ENCODE measurements around the gene RNASET2.

RNASET2 gene

GRCh38 chr6:166970776-166971175 lies 14.4 kb upstream of the RNASET2 start:
- Histone ChIP-seq H3K36me3 (peaks cover 40% of the 10 kb centered on the region), H3K4me3 (no peak overlapping the region), H3K9me3 (peaks cover 29% of the 10 kb centered on the region), H3K9ac (no peak overlapping the region; the same call in 1 of the 2 replicates), H3K27me3 (no peaks in the 10 kb centered on the region), H3K4me2 (peak overlapping the region; percentile 61), H3K4me1 (peaks cover 39% of the 10 kb centered on the region), H4K20me1 (no peaks in the 10 kb centered on the region), H3K27ac (peak overlapping the region; percentile 69)
- TF ChIP-seq Cebpa-rat (IDR thresholded peaks at IDR 0.05), result no peak

DNA sequence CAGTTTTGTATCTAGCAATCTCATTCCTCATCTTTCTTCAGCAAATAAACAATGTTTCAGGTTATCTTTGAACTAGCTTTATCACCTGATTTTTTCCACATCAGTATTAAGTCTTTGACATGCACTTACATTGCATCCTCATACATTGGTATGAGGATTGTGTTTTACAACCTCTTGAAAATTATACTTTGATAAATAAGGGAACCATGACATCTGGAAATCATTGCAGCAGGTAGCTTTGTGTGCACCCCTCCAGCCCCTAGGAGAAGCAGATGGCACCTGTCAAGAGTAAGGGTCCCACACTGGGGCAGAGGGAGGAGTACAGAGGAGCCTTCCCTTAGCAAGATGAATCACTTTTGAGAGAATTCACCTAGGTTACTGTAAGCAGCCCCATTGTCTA lies 13.7 kb upstream of the RNASET2 start:
- Histone ChIP-seq H3K4me3 (no peak overlapping the region), H3K9me3 (peaks cover 33% of the 10 kb centered on the region), H3K4me2 (peak overlapping the region; percentile 61), H3K4me1 (peaks cover 39% of the 10 kb centered on the region), H3K27ac (peak overlapping the region; percentile 69), H3K27me3 (no peaks in the 10 kb centered on the region), H3K36me3 (peaks cover 35% of the 10 kb centered on the region), H4K20me1 (no peaks in the 10 kb centered on the region), H3K9ac (no peak overlapping the region)
- no peak for TF ChIP-seq Cebpa-rat (IDR thresholded peaks at IDR 0.05)

- Histone ChIP-seq H3K4me2 (peak overlapping the region; percentile 61), H4K20me1 (no peaks in the 10 kb centered on the region), H3K4me3 (0 out of 2 replicates have a peak overlapping the region, but pooled peaks have one; percentile 2), H3K9ac (no peak overlapping the region), H3K4me1 (peaks cover 39% of the 10 kb centered on the region), H3K36me3 (peaks cover 29% of the 10 kb centered on the region), H3K27me3 (no peaks in the 10 kb centered on the region), H3K9me3 (peaks cover 39% of the 10 kb centered on the region), H3K27ac (peak overlapping the region; percentile 69; the same call in 1 of the 2 replicates)
- no peak for TF ChIP-seq Cebpa-rat (IDR thresholded peaks at IDR 0.05)
These were observed 13.1 kb upstream of the RNASET2 start for GRCh38 chr6:166969390-166970002.

DNA sequence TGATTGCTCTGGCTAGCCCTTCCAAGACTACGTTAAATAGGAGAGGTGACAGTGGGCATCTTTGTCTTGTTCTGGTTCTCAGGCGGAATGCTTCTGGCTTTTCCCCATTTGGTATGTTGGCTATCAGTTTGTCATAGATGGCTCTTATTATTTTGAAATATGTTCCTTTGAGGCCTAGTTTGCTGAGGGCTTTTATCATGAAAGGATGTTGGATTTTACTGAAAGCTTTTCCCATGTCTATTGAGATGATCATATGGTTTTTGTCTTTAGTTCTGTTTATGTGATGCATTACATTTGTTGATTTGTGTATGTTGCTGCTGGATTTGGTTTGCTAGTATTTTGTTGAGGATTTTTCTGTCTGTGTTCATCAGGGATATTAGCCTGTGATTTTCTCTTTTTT lies 9.9 kb upstream of the RNASET2 start:
- H3K4me1 ChIP-seq, result peaks cover 31% of the 10 kb centered on the region
- TF ChIP-seq Cebpa-rat (IDR thresholded peaks at IDR 0.05), result no peak
- H3K9me3 ChIP-seq, result peaks cover 37% of the 10 kb centered on the region
- no peaks in the 10 kb centered on the region for H4K20me1 ChIP-seq
- H3K4me2 ChIP-seq, result no peak overlapping the region
- no peak overlapping the region for H3K4me3 ChIP-seq
- H3K9ac ChIP-seq, result no peak overlapping the region
- peaks cover 5% of the 10 kb centered on the region; the same call in 1 of the 2 replicates for H3K36me3 ChIP-seq
- no peak overlapping the region for H3K27ac ChIP-seq
- H3K27me3 ChIP-seq, result no peaks in the 10 kb centered on the region

- Histone ChIP-seq H3K9me3 (peaks cover 18% of the 10 kb centered on the region), H3K4me3 (no peak overlapping the region), H3K9ac (no peak overlapping the region), H3K4me1 (peaks cover 51% of the 10 kb centered on the region), H3K27ac (peak overlapping the region; percentile 93), H4K20me1 (no peaks in the 10 kb centered on the region), H3K27me3 (no peaks in the 10 kb centered on the region), H3K4me2 (peak overlapping the region; percentile 91), H3K36me3 (0 out of 2 replicates have a peak, but pooled peaks cover under 1% of the 10 kb centered on the region)
- TF ChIP-seq Cebpa-rat (IDR thresholded peaks at IDR 0.05), result no peak
These were observed 4.2 kb upstream of the RNASET2 start for GRCh38 chr6:166960609-166960978.

DNA sequence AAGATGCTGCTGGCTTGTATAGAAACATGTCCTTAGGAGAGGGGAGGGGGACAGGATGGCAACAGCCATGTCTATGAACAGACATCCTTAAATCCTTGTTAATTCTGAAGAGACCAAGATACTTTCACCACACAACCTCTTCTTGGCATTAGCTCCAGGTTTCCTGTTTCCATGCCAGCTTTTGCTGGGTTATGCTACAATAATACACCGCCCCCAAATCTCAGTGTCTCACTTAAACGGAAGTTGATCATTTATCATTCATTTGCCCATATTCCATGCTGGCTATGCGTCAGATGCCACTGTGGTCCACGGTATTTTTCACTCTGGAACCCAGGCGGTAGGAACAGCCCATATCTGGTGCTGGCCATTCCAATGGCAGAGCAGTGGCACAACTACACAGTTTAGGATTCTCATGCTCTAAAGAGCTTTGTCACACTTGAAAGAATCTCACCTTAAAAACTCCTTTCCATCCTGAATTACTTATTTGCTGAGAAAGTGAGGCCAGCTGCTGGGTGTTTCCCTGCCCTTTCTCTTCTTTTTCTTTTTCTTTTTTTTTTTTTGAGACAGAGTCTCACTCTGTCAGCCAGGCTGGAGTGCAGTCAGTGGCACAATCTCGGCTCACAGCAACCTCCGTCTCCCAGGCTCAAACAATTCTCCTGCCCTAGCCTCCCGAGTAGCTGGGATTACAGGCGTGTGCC lies 3.7 kb upstream of the RNASET2 start:
- Histone ChIP-seq H3K4me3 (peak overlapping the region; percentile 60), H3K9me3 (peaks cover 16% of the 10 kb centered on the region), H3K27ac (peak overlapping the region; percentile 93), H3K4me1 (peaks cover 52% of the 10 kb centered on the region), H3K9ac (peak overlapping the region; percentile 92), H3K4me2 (peak overlapping the region; percentile 91), H3K36me3 (no peaks in the 10 kb centered on the region), H3K27me3 (no peaks in the 10 kb centered on the region), H4K20me1 (no peaks in the 10 kb centered on the region)
- no peak for TF ChIP-seq Cebpa-rat (IDR thresholded peaks at IDR 0.05)

GRCh38 chr6:166958926-166959861 lies 2.8 kb upstream of the RNASET2 start:
- peak overlapping the region; percentile 91 for H3K4me2 ChIP-seq
- peak overlapping the region; percentile 92 for H3K9ac ChIP-seq
- H3K4me3 ChIP-seq, result peak overlapping the region; percentile 60
- H3K27me3 ChIP-seq, result no peaks in the 10 kb centered on the region
- H3K36me3 ChIP-seq, result no peaks in the 10 kb centered on the region
- peaks cover 7% of the 10 kb centered on the region for H3K9me3 ChIP-seq
- H4K20me1 ChIP-seq, result peaks cover 7% of the 10 kb centered on the region
- peaks cover 60% of the 10 kb centered on the region for H3K4me1 ChIP-seq
- no peak for TF ChIP-seq Cebpa-rat (IDR thresholded peaks at IDR 0.05)
- peak overlapping the region; percentile 93 for H3K27ac ChIP-seq

- no peak for TF ChIP-seq Cebpa-rat (IDR thresholded peaks at IDR 0.05)
- Histone ChIP-seq H4K20me1 (peaks cover 21% of the 10 kb centered on the region), H3K27me3 (no peaks in the 10 kb centered on the region), H3K4me2 (peak overlapping the region; percentile 91), H3K4me1 (peaks cover 75% of the 10 kb centered on the region), H3K9me3 (no peaks in the 10 kb centered on the region), H3K36me3 (0 out of 2 replicates have a peak, but pooled peaks cover 4% of the 10 kb centered on the region), H3K4me3 (peak overlapping the region; percentile 98), H3K27ac (peak overlapping the region; percentile 93), H3K9ac (peak overlapping the region; percentile 92)
These were observed 1.4 kb upstream of the RNASET2 start for GRCh38 chr6:166957805-166958076.

DNA sequence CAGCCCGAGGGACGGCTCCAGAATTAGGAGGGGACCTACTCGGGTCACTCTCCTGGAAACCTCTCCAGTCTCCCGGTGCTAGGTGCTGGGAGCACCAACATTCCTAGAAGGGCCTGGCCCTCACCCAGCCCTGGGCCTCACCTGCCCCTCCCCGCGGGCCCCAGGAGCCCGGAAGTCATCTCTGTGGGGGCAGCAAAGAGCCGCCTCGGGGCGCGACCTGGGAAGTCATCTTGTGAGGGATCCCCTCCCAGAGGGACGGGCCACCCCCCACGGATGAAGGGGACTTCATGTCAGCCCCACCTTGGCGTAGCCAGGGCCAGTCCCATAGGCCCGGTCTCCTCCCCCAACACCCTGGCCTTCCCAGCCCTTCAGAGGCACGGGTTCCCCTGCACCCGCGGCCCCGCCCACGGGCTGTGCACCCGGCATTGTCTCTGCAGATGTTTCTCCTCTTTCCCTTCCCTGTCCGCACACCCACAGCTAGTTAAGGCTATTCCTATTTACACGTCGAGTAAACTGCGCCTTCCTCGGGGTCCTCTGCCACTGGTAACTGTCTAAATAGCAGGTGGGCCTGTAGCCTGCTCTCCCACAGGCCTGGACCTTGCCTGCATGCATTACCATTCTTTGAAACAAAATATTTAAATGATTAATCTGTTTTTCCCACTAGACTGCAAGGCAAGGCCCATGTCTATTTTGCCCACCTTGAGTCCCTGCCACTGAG lies 896 bp upstream of the RNASET2 start:
- peaks cover 7% of the 10 kb centered on the region for H3K36me3 ChIP-seq
- H3K4me1 ChIP-seq, result peaks cover 80% of the 10 kb centered on the region
- H3K4me2 ChIP-seq, result peak overlapping the region; percentile 91
- peak overlapping the region; percentile 98 for H3K4me3 ChIP-seq
- H3K9ac ChIP-seq, result peak overlapping the region; percentile 92
- peaks cover 26% of the 10 kb centered on the region for H4K20me1 ChIP-seq
- no peaks in the 10 kb centered on the region for H3K9me3 ChIP-seq
- no peak for TF ChIP-seq Cebpa-rat (IDR thresholded peaks at IDR 0.05)
- no peaks in the 10 kb centered on the region for H3K27me3 ChIP-seq
- peak overlapping the region; percentile 93 for H3K27ac ChIP-seq
